B cell (primary cell): ENCODE data around the gene AMPH. TPM values are rescaled to one million over a fixed set of nuclear protein-coding genes. Genes with fewer than 3 reads are reported as not detected.

Experiments
- ATAC-seq: fragments of 200-7000 bp; cut with Tn5 transposase; one replicate; pipeline ENCODE4 v1.10.0; 2021; ENCODE audit warnings: low read depth, mild to moderate bottlenecking, moderate number of reproducible peaks, moderate library complexity
- CTCF ChIA-PET: fragments of 350-600 bp; sonication (Branson Sonifier 250); formaldehyde crosslinking; loops from one replicate; lab custom pipeline; 2021; ENCODE audit warnings: antibody characterized with exemption, inconsistent platforms; lab: Charles Lee
- POLR2A ChIA-PET: fragments of 350-600 bp; sonication (Branson Sonifier 250); formaldehyde crosslinking; loops from one replicate; lab custom pipeline; 2021; ENCODE audit warnings: antibody characterized with exemption; lab: Charles Lee
- DNase-seq: peaks from one replicate; pipeline ENCODE4 v3.0.0; 2013
- H2AFZ ChIP-seq: 2 replicates; pipeline ENCODE4 v1.6.1; 2012; ENCODE audit warnings: mild to moderate bottlenecking, low read depth, low read length; ENCODE audit not compliant: insufficient read depth, poor library complexity, severe bottlenecking
- H3K27ac ChIP-seq, 2 donors: 1 replicate in 1 of 2; 2 replicates in 1 of 2; pipeline ENCODE4 v1.5.1; 2012 to 2013; ENCODE audit warnings: low read length in 2 of 2, mild to moderate bottlenecking in 2 of 2, moderate library complexity in 1 of 2
- H3K27me3 ChIP-seq, 4 experiments: fragments of 200-600 bp in 1 of 4; sonication (generic) in 1 of 4; replicated peaks in 1 of 4; 1 replicate in 2 of 4; 2 replicates in 2 of 4; pipeline versions ENCODE4 v1.6.1 to v1.7.0; 2013 to 2016; ENCODE audit warnings: low read length in 3 of 4, mild to moderate bottlenecking in 2 of 4, mixed read lengths in 1 of 4, moderate library complexity in 1 of 4; ENCODE audit not compliant: insufficient read depth in 4 of 4, control insufficient read depth in 3 of 4; ENCODE audit errors: control extremely low read depth in 1 of 4
- H3K36me3 ChIP-seq, 2 experiments: replicated peaks in 1 of 2; 1 replicate in 1 of 2; 2 replicates in 1 of 2; pipeline versions ENCODE4 v1.6.1 to v1.7.1; 2013; ENCODE audit warnings: low read length in 1 of 2; ENCODE audit not compliant: insufficient read depth in 2 of 2, control insufficient read depth in 1 of 2; ENCODE audit errors: control extremely low read depth in 1 of 2, extremely low read depth in 1 of 2
- H3K4me1 ChIP-seq, 2 donors: fragments of 200-600 bp in 1 of 2; sonication (generic) in 1 of 2; 1 replicate in 1 of 2; 2 replicates in 1 of 2; pipeline versions ENCODE4 v1.5.1 to v1.6.1; 2013 to 2017; ENCODE audit warnings: low read length in 2 of 2; ENCODE audit not compliant: control insufficient read depth in 2 of 2, insufficient read depth in 2 of 2
- H3K4me2 ChIP-seq: replicated peaks from 2 replicates; pipeline ENCODE3; 2012; ENCODE audit warnings: mild to moderate bottlenecking, low read depth, low read length; ENCODE audit not compliant: poor library complexity, severe bottlenecking
- H3K4me3 ChIP-seq, 5 experiments: fragments of 200-600 bp in 1 of 5; sonication (generic) in 1 of 5; 1 replicate in 3 of 5; 2 replicates in 2 of 5; pipeline versions ENCODE4 v1.5.1 to v1.7.0; 2011 to 2016; ENCODE audit warnings: low read length in 4 of 5, mild to moderate bottlenecking in 4 of 5, low read depth in 2 of 5, control low read depth in 1 of 5, moderate library complexity in 1 of 5; ENCODE audit not compliant: insufficient read depth in 1 of 5; ENCODE audit errors: control extremely low read depth in 1 of 5, extremely low read depth in 1 of 5
- H3K79me2 ChIP-seq: fragments of 200-600 bp; sonication (generic); one replicate; pipeline ENCODE4 v1.6.0; 2016; ENCODE audit warnings: low read length; ENCODE audit not compliant: control insufficient read depth, insufficient read depth
- H3K9ac ChIP-seq: fragments of 200-600 bp; sonication (generic); 2 replicates; pipeline ENCODE4 v1.6.1; 2017; ENCODE audit warnings: mild to moderate bottlenecking, low read length, moderate library complexity
- H3K9me3 ChIP-seq, 3 donors: one replicate each; pipeline versions ENCODE4 v1.6.1 to v1.7.1; 2013; ENCODE audit warnings: low read length in 2 of 3; ENCODE audit not compliant: control insufficient read depth in 2 of 3, insufficient read depth in 1 of 3; ENCODE audit errors: control extremely low read depth in 1 of 3
- H4K20me1 ChIP-seq: 2 replicates; pipeline ENCODE4 v1.6.0; 2012; ENCODE audit warnings: mild to moderate bottlenecking, low read length; ENCODE audit not compliant: insufficient read depth, control insufficient read depth, poor library complexity, severe bottlenecking
- H3K27ac Mint-ChIP-seq: one replicate; pipeline ENCODE4 v1.8.0; 2021; ENCODE audit warnings: mixed read lengths
- H3K27me3 Mint-ChIP-seq: one replicate; pipeline ENCODE4 v1.8.0; 2021; ENCODE audit warnings: mixed read lengths
- H3K4me1 Mint-ChIP-seq: one replicate; pipeline ENCODE4 v1.8.0; 2021; ENCODE audit warnings: mixed read lengths
- H3K4me3 Mint-ChIP-seq: one replicate; pipeline ENCODE4 v1.8.0; 2021; ENCODE audit warnings: mixed read lengths
- H3K9me3 Mint-ChIP-seq: one replicate; pipeline ENCODE4 v1.8.0; 2022; ENCODE audit warnings: mixed read lengths; ENCODE audit not compliant: insufficient read depth
- CTCF ChIP-seq: fragments of 200-600 bp; IDR thresholded peaks from one replicate; pipeline ENCODE4 v1.8.0; 2022; ENCODE audit warnings: antibody characterized with exemption, mild to moderate bottlenecking
- EZH2 ChIP-seq: IDR thresholded peaks from 2 replicates; pipeline ENCODE4 v1.6.1; 2012; ENCODE audit warnings: borderline replicate concordance, low read depth, mild to moderate bottlenecking, moderate library complexity, low read length; ENCODE audit not compliant: insufficient read depth, poor library complexity, severe bottlenecking
- WGBS: methylation state at CpG from one replicate; pipeline ENCODE4 v1.1.5; 2013; ENCODE audit warnings: missing lambda C conversion rate; ENCODE audit not compliant: insufficient coverage; 5-methylcytosine and 5-hydroxymethylcytosine counted together
- intact Hi-C: fragments of 100-400 bp; cut with micrococcal nuclease; formaldehyde crosslinking; loops from one replicate; pipeline ENCODE4 v1.10.0; 2022
- polyA plus RNA-seq: library from polyadenylated mRNA; depleted of rRNA; stranded (reverse); fragments of >200 nt; gene quantifications from 2 replicates; pipeline ENCODE4 v1.2.3, GENCODE V29; 2012
- total RNA-seq, 2 donors: library from RNA; stranded (reverse); fragments of 120-200 nt in 1 of 2; gene quantifications; 1 replicate in 1 of 2; 2 replicates in 1 of 2; pipeline versions ENCODE4 v1.2.3 to v1.2.4, GENCODE V29; 2013 to 2022

AMPH gene
- total and polyA plus RNA-seq, 2 donors (not counting 1 experiment from before 2014, with no cell fraction given) = not detected

- POLR2A ChIA-PET = no interaction called here
- CTCF ChIA-PET = no interaction called here
Measured at GRCh38 chr7:38550836-38551235, 80.3 kb downstream of the AMPH start.

DNA sequence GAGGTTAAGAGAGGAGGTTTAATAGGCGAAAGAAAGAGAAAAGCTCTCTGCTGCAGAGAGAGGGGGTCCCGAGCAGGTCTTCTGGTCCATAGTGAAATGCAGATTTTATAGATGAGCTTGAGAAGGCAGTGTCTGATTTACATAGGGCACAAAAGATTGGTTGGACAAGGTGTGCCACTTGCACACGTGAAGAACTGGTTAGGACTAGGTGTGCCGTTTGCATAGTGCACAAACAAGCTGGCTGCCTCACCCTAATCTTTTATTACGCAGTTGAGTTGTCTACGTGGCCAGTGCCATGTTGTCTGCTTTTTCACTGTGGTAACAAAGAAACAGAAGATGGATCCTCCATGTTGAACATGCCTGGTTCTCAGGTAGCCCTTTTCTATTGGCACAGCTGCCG lies 82.6 kb downstream of the AMPH start:
- Histone ChIP-seq H3K27me3 (no peaks in the 10 kb centered on the region), H3K9me3 (no peaks in the 10 kb centered on the region), H3K4me2 (no peak overlapping the region), H3K27ac (no peak overlapping the region), H3K9ac (no peak overlapping the region), H3K36me3 (no peaks in the 10 kb centered on the region), H2AFZ (no peak overlapping the region), H3K4me3 (no peak overlapping the region), H4K20me1 (no peaks in the 10 kb centered on the region), H3K79me2 (no peaks in the 10 kb centered on the region), H3K4me1 (no peaks in the 10 kb centered on the region)
- Mint-ChIP-seq H3K9me3 (no peaks in the 10 kb centered on the region), H3K27me3 (peaks cover 17% of the 10 kb centered on the region), H3K4me1 (no peaks in the 10 kb centered on the region), H3K4me3 (no peak overlapping the region), H3K27ac (no peak overlapping the region)
- no peak for TF ChIP-seq EZH2
- DNase-seq = no peak
- WGBS = 97% methylated on average over 7 of the region's 7 CpGs
- intact Hi-C loops = no loop called here
- ChIA-PET POLR2A (no interaction called here), CTCF (no interaction called here)
- ATAC-seq = no peak

More at GRCh38 chr7:38550836-38551235, 80.3 kb downstream of the AMPH start:
- no peak for DNase-seq
- Histone ChIP-seq H2AFZ (no peak overlapping the region), H3K4me1 (no peaks in the 10 kb centered on the region), H3K4me3 (no peak overlapping the region), H3K27ac (no peak overlapping the region), H3K27me3 (peaks cover 0 to 2% (median 0%) of the 10 kb centered on the region in 4 experiments), H3K9me3 (no peaks in the 10 kb centered on the region), H3K9ac (no peak overlapping the region), H3K36me3 (no peaks in the 10 kb centered on the region), H4K20me1 (no peaks in the 10 kb centered on the region), H3K79me2 (no peaks in the 10 kb centered on the region), H3K4me2 (no peak overlapping the region)
- 80% methylated on average over 1 of the region's 3 CpGs for WGBS
- no peak for ATAC-seq
- no peak overlapping the region for H3K4me3 Mint-ChIP-seq
- TF ChIP-seq EZH2 (no peak), CTCF (no peak)
- no peaks in the 10 kb centered on the region for H3K4me1 Mint-ChIP-seq
- H3K27me3 Mint-ChIP-seq = peaks cover 27% of the 10 kb centered on the region
- intact Hi-C loops = no loop called here
- no peaks in the 10 kb centered on the region for H3K9me3 Mint-ChIP-seq
- H3K27ac Mint-ChIP-seq = no peak overlapping the region
